Progenitor cell of endocrine pancreas (in vitro differentiated cells): Measurements from ENCODE around the gene CYP4A22. TPM values are rescaled to one million over a fixed set of nuclear protein-coding genes. Genes with fewer than 3 reads are reported as not detected.
"Not testable (repeated sequence)": the region's sequence is repeated elsewhere in the genome, so short reads cannot be mapped to it uniquely, and the experiment has no call there.

Source experiments
- DNase-seq: peaks from one replicate; pipeline ENCODE4 v3.0.0; 2021; ENCODE audit warnings: low spot score; ENCODE audit not compliant: unreplicated experiment
- H3K27ac Mint-ChIP-seq: 2 replicates; pipeline ENCODE4 v1.8.0; 2021; ENCODE audit warnings: mild to moderate bottlenecking, moderate library complexity, mixed read lengths
- H3K27me3 Mint-ChIP-seq: 2 replicates; pipeline ENCODE4 v1.8.0; 2021; ENCODE audit warnings: mixed read lengths
- H3K36me3 Mint-ChIP-seq: 2 replicates; pipeline ENCODE4 v1.8.0; 2022; ENCODE audit warnings: mixed read lengths; ENCODE audit not compliant: insufficient read depth
- H3K4me1 Mint-ChIP-seq: 2 replicates; pipeline ENCODE4 v1.8.0; 2021; ENCODE audit warnings: low read depth, mixed read lengths
- H3K4me3 Mint-ChIP-seq: 2 replicates; pipeline ENCODE4 v1.8.0; 2021; ENCODE audit warnings: low read depth, mild to moderate bottlenecking, moderate library complexity, mixed read lengths
- H3K9me3 Mint-ChIP-seq: 2 replicates; pipeline ENCODE4 v1.8.0; 2021; ENCODE audit warnings: low read depth, mixed read lengths
- long read RNA-seq: library from polyadenylated mRNA; unstranded; transcript quantifications from one replicate; pipeline ENCODE4 v2.0.0, GENCODE V29; 2020
- total RNA-seq: library from RNA; stranded (reverse); gene quantifications from 2 replicates; pipeline ENCODE4 v1.2.1, GENCODE V29; 2021
- TF ChIP-seq, protein P1 (sequence below): fragments of 200-600 bp; sonication (generic); IDR thresholded peaks from one replicate; pipeline ENCODE4 v1.5.0; 2021; ENCODE audit warnings: antibody characterized with exemption, mild to moderate bottlenecking; ENCODE audit not compliant: unreplicated experiment

Gene CYP4A22, protein sequence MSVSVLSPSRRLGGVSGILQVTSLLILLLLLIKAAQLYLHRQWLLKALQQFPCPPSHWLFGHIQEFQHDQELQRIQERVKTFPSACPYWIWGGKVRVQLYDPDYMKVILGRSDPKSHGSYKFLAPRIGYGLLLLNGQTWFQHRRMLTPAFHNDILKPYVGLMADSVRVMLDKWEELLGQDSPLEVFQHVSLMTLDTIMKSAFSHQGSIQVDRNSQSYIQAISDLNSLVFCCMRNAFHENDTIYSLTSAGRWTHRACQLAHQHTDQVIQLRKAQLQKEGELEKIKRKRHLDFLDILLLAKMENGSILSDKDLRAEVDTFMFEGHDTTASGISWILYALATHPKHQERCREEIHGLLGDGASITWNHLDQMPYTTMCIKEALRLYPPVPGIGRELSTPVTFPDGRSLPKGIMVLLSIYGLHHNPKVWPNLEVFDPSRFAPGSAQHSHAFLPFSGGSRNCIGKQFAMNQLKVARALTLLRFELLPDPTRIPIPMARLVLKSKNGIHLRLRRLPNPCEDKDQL
- total RNA-seq = not detected in 2 replicates
- long read RNA-seq = 0 reads

DNA sequence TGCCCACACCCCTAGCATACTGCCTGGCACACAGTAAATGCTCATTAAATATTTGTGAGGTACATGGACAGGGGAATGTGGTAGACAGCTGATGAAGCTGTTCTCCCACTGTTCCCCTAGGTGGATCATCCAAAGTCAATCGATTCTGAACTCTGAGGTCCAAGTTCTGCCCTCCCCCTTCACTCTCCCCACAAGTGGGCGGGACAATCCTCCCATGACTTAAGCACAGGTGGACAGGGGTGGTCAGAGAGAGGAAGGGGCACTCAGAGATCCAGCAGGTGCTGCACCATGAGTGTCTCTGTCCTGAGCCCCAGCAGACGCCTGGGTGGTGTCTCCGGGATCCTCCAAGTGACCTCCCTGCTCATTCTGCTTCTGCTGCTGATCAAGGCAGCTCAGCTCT is at the start of gene CYP4A22:
CYP4A22 (plus strand) TSS at position 244 of the 400 bp plus-strand sequence; CDS start at position 289, 45 bp downstream.
- TF ChIP-seq, protein P1, sequence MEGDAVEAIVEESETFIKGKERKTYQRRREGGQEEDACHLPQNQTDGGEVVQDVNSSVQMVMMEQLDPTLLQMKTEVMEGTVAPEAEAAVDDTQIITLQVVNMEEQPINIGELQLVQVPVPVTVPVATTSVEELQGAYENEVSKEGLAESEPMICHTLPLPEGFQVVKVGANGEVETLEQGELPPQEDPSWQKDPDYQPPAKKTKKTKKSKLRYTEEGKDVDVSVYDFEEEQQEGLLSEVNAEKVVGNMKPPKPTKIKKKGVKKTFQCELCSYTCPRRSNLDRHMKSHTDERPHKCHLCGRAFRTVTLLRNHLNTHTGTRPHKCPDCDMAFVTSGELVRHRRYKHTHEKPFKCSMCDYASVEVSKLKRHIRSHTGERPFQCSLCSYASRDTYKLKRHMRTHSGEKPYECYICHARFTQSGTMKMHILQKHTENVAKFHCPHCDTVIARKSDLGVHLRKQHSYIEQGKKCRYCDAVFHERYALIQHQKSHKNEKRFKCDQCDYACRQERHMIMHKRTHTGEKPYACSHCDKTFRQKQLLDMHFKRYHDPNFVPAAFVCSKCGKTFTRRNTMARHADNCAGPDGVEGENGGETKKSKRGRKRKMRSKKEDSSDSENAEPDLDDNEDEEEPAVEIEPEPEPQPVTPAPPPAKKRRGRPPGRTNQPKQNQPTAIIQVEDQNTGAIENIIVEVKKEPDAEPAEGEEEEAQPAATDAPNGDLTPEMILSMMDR = no peak
- no peak within 1 kb of the TSS for H3K27ac Mint-ChIP-seq
- peaks cover 5% of the 10 kb centered on the region for H3K9me3 Mint-ChIP-seq
- no peaks in the 10 kb centered on the region for H3K36me3 Mint-ChIP-seq
- no peak within 1 kb of the TSS for H3K4me3 Mint-ChIP-seq
- no peak for DNase-seq
- H3K27me3 Mint-ChIP-seq = peaks cover 13% of the 10 kb centered on the region
- no peaks in the 10 kb centered on the region for H3K4me1 Mint-ChIP-seq

DNA sequence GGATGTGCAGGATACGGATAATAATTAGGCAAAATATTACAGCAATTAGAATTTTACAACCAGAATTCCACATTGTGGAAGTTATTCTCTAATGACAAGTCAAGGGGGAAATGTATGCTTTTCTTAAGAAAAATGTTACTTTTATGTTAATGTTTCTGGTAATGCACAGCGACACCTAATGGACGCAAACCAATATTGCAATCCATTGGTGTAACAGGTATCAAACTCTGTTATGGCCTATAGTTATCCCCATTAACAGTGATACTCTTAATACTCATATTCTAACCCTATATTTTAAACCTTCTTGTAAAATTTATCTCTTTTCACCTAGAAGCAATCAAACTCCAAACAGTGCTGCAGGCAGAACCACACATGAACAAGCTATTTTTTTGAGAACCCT is 47.9 kb upstream of the CYP4A22 start:
- H3K4me1 Mint-ChIP-seq, H3K4me3 Mint-ChIP-seq, H3K27me3 Mint-ChIP-seq, H3K36me3 Mint-ChIP-seq, H3K27ac Mint-ChIP-seq, H3K9me3 Mint-ChIP-seq: not testable (repeated sequence)
- TF ChIP-seq, protein P1 = peak; percentile 69
- peak; percentile 20 for DNase-seq

DNA sequence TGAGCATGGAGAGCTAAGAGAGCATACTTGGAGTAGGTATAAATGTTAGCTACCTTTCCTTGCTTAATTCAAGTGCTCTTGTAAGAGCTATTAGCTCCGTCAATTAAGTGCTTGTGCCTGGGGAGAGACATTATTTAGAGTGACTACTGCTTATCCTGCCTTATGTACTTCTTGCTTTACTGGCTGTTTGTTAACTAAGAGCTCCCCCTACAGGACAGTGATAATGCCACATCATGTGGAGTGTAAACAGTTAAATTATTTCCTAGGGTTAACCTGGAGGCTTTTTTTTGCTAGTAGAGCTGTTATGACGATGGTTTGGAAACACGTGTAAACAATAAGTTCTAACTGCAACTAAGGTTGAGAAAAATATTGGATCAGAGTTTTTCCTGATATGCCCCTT is 45.8 kb upstream of the CYP4A22 start:
- not testable (repeated sequence) for H3K4me1 Mint-ChIP-seq, H3K4me3 Mint-ChIP-seq, DNase-seq, H3K9me3 Mint-ChIP-seq, H3K36me3 Mint-ChIP-seq, H3K27me3 Mint-ChIP-seq, H3K27ac Mint-ChIP-seq

DNA sequence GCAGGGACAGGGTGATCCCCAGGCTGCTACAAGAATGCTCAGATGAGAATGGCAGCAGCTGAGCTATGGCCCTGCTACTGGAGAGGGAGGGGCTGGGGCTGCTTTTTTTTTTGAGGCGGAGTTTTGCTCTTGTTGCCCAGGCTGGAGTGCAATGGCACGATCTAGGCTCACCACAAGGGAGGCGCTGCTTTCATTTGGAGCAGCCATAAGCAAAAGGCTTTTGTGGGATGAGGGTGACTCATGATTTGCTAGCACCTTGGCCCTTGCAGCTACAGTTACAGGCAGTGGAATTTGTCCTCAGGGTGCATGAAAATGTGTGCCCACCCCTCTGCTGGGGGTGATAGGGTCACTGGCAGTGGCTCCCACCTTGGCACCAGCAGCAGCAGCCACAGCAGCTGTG is 32.4 kb upstream of the CYP4A22 start:
- Mint-ChIP-seq H3K27ac (no peak overlapping the region), H3K4me1 (no peaks in the 10 kb centered on the region), H3K27me3 (no peaks in the 10 kb centered on the region), H3K4me3 (no peak overlapping the region), H3K9me3 (peaks cover 6% of the 10 kb centered on the region), H3K36me3 (no peaks in the 10 kb centered on the region)
- DNase-seq = no peak
- TF ChIP-seq, protein P1 = no peak

DNA sequence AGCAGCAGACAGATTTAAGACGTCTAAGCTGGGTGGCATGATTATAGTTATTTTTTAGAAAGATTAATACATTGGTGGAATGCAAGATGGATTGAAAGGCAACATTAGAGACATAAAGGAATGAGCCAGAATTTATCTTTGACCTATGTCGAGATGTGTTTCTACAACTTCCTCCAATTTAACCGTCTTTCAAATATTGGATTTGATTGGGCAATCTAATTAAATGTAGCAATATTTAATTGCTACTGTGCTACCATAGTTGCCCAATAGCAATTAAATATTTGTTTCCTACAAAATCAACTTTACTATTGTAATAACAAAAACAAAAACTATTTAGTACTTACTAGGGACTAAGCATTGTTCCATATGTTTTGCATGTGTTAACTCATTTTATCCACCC is 30.4 kb upstream of the CYP4A22 start:
- H3K36me3 Mint-ChIP-seq = no peaks in the 10 kb centered on the region
- no peak overlapping the region for H3K4me3 Mint-ChIP-seq
- H3K27ac Mint-ChIP-seq = no peak overlapping the region
- TF ChIP-seq, protein P1 = no peak
- DNase-seq = no peak
- H3K4me1 Mint-ChIP-seq = no peaks in the 10 kb centered on the region
- peaks cover 6% of the 10 kb centered on the region for H3K9me3 Mint-ChIP-seq
- H3K27me3 Mint-ChIP-seq = no peaks in the 10 kb centered on the region

DNA sequence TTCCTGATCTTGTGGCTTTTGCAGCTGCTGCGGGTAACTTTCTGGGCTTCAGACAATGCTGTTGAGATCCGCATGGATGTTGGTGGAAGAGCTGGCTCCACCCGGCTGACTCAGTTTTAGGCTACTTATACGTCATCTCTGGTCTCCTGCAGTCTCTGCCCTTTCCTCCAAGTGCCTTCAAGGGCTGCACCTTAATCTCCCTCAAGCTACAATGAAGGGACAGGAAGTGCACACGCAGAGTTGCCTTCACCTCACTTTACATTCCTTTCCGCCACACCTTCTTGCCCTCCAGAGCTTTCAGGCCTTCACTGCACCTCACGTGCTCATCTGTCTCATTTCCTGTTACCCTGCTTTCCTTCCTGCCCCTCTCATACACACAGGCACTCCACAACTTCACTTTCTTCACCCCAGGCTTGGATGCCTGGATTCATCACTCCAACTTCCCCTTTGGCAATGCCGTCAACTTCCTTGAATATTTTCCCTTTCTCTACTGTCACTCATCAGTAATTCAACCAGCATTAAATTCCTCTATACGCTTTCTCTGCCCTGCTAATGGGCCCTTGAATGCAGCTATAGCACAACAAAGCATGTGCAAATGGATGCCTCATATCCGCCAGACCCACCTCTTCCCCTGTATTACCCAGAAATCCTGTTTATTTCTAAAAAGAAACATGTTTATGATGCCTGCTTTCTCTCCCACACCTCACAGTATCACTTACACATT is 29.2 kb upstream of the CYP4A22 start:
- H3K4me1 Mint-ChIP-seq, H3K9me3 Mint-ChIP-seq, H3K27ac Mint-ChIP-seq, H3K36me3 Mint-ChIP-seq, H3K27me3 Mint-ChIP-seq, H3K4me3 Mint-ChIP-seq, DNase-seq: not testable (repeated sequence)

DNA sequence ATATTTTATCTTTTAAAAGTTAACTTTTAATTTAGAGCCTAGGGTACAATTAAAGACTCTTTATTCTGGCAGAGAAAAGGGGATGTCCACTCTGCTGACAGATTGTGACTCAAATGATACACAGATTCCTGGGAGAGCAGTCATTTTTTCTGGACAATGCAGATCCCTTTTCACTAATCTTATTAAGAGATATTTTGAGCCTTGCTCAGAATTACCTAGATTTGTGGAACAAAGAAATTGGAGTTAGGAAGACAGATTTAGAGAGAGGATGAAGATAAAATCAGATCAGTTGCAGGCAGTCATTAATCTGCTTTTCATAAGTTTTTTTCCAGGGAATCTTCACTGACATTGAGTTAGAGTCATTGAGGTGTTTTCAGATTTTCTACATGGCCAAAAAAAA is 27.8 kb upstream of the CYP4A22 start:
- H3K4me3 Mint-ChIP-seq = not testable (repeated sequence)

More for the DNA sequence above, 27.8 kb upstream of the CYP4A22 start:
- not testable (repeated sequence) for H3K27ac Mint-ChIP-seq, H3K4me1 Mint-ChIP-seq, H3K36me3 Mint-ChIP-seq, DNase-seq, H3K9me3 Mint-ChIP-seq, H3K27me3 Mint-ChIP-seq
